Activated naive CD8-positive, alpha-beta T cell treated with anti-CD3 and anti-CD28 coated beads, Interleukin-2, amount 50 U/mL, for 24 hours (primary cell): ENCODE results near the gene CLCNKA.
A peak's percentile ranks its signal among the peaks of the same experiment; 100 is the strongest.
"Not testable (repeated sequence)": the region's sequence is repeated elsewhere in the genome, so short reads cannot be mapped to it uniquely, and the experiment has no call there.

Source experiments
- ATAC-seq: fragments of 150-1000 bp; cut with Tn5 transposase; one replicate; pipeline ENCODE4 v1.10.0; 2021
- DNase-seq: peaks from one replicate; pipeline ENCODE4 v3.0.0; 2021
- H3K27ac Mint-ChIP-seq: one replicate; pipeline ENCODE4 v1.8.0; 2021; ENCODE audit warnings: mild to moderate bottlenecking, mixed read lengths
- H3K27me3 Mint-ChIP-seq: one replicate; pipeline ENCODE4 v1.8.0; 2021; ENCODE audit warnings: mixed read lengths
- H3K36me3 Mint-ChIP-seq: one replicate; pipeline ENCODE4 v1.8.0; 2021; ENCODE audit warnings: low read depth, mixed read lengths
- H3K4me1 Mint-ChIP-seq: one replicate; pipeline ENCODE4 v1.8.0; 2021; ENCODE audit warnings: mixed read lengths
- H3K4me3 Mint-ChIP-seq: one replicate; pipeline ENCODE4 v1.8.0; 2021; ENCODE audit warnings: mild to moderate bottlenecking, moderate library complexity, mixed read lengths
- H3K9me3 Mint-ChIP-seq: one replicate; pipeline ENCODE4 v1.8.0; 2021; ENCODE audit warnings: mixed read lengths

Gene CLCNKA

DNA sequence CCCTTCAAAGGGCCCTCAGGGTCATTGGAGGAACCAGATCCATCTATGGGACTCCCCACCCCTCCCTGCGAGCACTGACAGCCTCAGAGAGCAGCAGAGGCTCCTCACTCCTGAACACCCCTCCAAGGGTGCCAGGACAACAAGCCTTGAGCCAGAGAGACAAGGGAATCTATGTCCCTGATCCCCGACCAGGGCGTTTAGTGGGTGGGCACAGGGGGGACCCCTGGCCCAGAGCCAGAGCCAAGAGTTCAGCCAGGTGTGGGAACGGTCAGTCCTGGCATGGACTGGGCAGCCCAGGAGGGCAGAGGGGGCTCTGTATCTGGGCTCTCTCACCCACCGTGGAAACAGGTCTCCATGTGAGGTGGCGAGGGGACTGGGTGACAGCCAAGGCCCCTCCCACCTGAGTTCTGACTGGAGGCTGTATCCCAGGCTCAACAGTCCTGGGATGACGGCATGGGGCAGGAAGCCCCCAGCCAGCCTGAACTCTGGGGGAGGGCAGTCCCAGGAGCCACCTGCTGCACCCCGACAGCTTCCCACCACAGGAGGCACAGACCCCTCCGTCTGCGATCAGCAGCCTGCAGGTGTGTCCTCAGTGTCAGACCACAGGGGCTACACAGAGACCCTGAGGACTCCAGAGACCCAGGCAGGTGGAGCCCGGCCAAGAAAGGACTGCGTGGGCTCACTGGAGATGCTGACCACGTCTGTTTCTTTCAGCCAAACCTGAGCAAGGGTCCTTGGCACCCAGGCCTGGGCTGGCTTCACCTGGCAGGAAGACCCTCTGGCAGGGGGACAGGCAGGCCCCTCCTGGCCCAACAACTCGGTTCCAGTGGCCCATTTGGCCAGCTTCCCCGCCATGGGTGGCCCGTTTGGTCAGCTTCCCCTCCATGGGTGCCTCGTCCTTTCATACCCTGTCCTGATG, 29.0 kb upstream of the CLCNKA start:
- H3K27ac Mint-ChIP-seq, result no peak overlapping the region
- H3K27me3 Mint-ChIP-seq, result no peaks in the 10 kb centered on the region
- ATAC-seq, result no peak
- no peak for DNase-seq
- no peaks in the 10 kb centered on the region for H3K36me3 Mint-ChIP-seq
- H3K4me3 Mint-ChIP-seq, result no peak overlapping the region
- no peaks in the 10 kb centered on the region for H3K4me1 Mint-ChIP-seq
- H3K9me3 Mint-ChIP-seq, result no peaks in the 10 kb centered on the region

DNA sequence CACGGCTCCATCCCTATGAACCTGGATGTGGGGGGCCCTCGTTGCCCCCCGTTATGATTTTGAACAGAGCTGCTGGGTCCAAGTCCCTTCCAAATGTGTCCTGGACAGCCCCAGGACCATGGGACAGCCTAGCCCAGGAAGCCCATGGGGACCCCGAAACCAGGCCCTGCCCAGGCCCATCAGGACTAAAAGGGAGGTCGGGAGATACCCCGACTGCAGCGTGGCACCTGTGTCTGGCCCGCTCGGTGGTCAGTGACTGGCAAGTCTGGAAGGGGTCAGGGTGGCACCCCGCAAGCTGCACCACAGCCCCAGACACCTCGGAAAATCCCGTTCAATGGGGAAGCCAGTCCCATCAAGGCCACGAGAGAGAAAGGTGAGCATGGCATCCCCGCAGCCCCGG, 28.2 kb upstream of the CLCNKA start:
- H3K36me3 Mint-ChIP-seq, result no peaks in the 10 kb centered on the region
- peaks cover under 1% of the 10 kb centered on the region for H3K27me3 Mint-ChIP-seq
- no peak overlapping the region for H3K27ac Mint-ChIP-seq
- H3K4me3 Mint-ChIP-seq, result no peak overlapping the region
- ATAC-seq (no peak), DNase-seq (no peak)
- no peaks in the 10 kb centered on the region for H3K9me3 Mint-ChIP-seq
- no peaks in the 10 kb centered on the region for H3K4me1 Mint-ChIP-seq

DNA sequence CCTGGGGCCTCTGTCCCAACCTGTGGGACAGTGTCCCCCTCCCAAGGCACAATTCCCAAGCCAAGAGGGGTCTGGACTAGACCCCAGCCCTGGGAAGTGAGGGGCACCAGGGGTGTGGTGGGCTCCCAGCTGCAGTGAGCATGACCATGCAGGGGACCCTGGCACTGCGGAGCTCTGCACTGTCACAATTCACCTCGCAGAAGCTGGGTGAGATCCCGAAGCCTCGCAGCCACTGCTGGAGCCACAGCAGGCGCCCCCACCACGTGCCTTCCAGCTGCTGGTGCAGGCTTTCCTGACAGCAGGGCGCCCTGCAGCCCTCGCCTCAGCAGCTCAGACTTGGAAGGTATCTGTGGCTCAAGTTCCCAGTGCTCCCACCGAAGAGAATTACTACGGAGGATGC, 27.8 kb upstream of the CLCNKA start:
- Mint-ChIP-seq H3K4me3 (no peak overlapping the region), H3K27me3 (peaks cover 3% of the 10 kb centered on the region), H3K27ac (no peak overlapping the region), H3K4me1 (no peaks in the 10 kb centered on the region), H3K9me3 (no peaks in the 10 kb centered on the region), H3K36me3 (no peaks in the 10 kb centered on the region)
- DNase-seq (no peak), ATAC-seq (no peak)

DNA sequence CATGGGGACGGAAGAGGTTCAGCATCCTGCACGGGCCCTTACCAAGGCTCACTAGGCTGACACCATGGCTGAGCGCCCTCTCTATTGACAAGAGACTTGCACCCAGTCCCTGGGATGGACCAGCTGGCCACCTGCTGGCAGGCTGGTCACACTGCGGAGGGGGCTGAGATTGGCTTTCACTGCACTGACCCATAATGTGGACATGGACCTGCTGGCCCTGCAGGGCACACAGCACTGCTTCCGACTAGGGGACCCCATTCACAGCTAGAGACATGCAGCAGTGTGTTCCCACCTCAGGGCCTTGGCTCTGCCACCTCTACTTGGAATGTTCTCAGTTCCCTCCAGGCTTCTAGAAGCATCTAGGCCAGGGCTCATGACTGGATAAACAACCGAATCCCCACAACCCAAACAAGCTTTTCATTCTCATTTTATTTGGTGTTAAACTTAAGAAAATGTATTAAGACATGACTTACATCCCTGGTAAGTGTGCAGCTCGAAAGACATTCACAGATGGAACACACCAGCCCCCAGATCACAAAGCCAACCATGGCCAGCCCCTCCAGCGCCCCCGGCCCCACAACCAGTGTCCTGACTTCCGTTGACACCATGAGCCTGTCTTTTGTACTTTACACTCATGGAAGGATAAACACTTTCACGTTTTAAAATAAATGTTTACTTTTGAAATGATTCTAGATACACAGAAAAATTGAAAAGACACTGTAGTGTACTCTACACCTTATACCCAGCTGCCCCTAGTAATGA, 27.1 kb upstream of the CLCNKA start:
- peak; percentile 74 for ATAC-seq
- H3K36me3 Mint-ChIP-seq, result no peaks in the 10 kb centered on the region

DNA sequence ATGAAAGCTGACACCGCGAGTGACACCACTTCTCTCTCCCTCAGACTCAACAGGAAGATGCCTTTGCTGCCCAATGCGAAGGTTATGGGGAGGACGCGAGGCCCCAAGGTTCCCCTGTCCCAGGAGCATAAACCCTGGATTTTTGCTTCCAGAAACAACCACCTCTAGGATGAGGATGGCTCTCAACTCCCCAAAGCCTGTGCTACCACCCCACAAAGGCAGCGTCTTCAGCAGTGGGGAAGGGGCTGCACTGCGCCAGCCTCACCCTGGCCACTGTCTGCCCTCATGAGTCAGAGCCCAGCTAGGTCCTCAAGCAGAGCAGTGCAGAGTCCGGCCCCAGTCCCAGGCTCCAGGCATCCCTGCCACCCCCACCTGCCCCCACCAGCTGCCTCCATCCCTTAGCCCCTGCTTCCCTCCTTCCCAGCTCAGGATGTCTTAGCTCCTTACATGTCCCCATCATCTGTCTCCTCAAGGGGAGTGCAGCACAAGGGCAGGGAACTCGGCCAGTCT, 24.7 kb upstream of the CLCNKA start:
- Mint-ChIP-seq H3K4me3 (no peak overlapping the region), H3K36me3 (no peaks in the 10 kb centered on the region)

More for the DNA sequence above, 27.1 kb upstream of the CLCNKA start:
- Mint-ChIP-seq H3K27me3 (peaks cover 3% of the 10 kb centered on the region), H3K4me3 (no peak overlapping the region), H3K27ac (no peak overlapping the region), H3K9me3 (no peaks in the 10 kb centered on the region), H3K4me1 (no peaks in the 10 kb centered on the region)
- peak; percentile 64 for DNase-seq

DNA sequence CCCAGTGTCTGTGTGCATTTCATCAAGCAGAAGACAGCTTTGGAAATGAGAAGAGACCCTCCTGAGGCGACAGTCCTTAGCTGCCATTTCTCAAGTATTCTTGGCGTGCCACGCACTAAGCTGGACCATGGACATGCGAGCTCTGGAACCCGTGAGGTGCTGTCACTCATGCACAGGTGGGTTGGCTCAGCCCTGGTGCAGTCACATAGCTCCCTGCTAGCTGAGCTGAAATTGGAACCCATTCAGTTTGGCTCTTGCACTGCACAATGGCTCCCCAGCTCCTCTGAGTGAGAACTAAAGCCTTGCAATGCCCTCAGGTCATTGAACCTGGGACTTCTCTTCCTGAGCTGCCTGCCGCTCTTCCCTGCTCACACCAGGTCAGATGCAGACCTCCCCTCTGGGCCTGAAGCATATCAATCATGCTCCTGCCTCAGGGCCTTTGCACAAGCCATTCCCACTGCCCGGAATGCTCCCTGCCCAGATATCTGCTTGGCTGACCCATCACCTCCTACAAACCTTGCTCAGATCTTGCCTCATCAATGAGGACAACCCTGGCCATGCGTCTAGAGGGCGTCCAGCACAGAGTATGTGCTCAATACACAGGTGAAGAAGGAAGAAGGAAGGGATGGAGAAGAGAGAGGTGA, 24.1 kb upstream of the CLCNKA start:
- H3K36me3 Mint-ChIP-seq, result no peaks in the 10 kb centered on the region
- DNase-seq, result no peak
- no peak for ATAC-seq
- no peak overlapping the region for H3K4me3 Mint-ChIP-seq
- H3K9me3 Mint-ChIP-seq, result no peaks in the 10 kb centered on the region
- H3K27ac Mint-ChIP-seq, result no peak overlapping the region
- H3K4me1 Mint-ChIP-seq, result no peaks in the 10 kb centered on the region
- H3K27me3 Mint-ChIP-seq, result peaks cover 3% of the 10 kb centered on the region

More for the DNA sequence above, 24.7 kb upstream of the CLCNKA start:
- H3K27ac Mint-ChIP-seq, result no peak overlapping the region
- DNase-seq, result no peak
- H3K27me3 Mint-ChIP-seq, result peaks cover 3% of the 10 kb centered on the region
- H3K9me3 Mint-ChIP-seq, result no peaks in the 10 kb centered on the region
- no peak for ATAC-seq
- no peaks in the 10 kb centered on the region for H3K4me1 Mint-ChIP-seq

DNA sequence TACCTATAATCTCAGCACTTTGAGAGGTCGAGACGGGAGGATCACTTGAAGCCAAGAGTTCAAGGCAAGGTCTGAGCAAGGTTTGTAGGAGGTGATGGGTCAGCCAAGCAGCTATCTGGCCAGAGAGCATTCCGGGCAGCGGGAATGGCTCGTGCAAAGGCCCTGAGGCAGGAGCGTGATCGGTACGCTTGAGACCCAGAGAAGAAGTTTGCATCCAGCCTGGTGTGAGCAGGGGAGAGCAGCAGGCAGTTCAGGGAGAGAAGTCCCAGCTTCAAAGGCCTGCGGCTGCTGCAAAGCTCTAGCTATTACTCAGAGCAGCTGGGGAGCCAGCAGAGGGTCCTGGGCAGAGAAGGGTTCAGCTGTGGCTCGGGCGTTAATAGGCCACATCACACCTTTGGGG, 22.9 kb upstream of the CLCNKA start:
- Mint-ChIP-seq H3K27ac (no peak overlapping the region), H3K27me3 (peaks cover 3% of the 10 kb centered on the region), H3K36me3 (no peaks in the 10 kb centered on the region), H3K4me1 (no peaks in the 10 kb centered on the region), H3K4me3 (no peak overlapping the region), H3K9me3 (no peaks in the 10 kb centered on the region)
- no peak for DNase-seq
- no peak for ATAC-seq

DNA sequence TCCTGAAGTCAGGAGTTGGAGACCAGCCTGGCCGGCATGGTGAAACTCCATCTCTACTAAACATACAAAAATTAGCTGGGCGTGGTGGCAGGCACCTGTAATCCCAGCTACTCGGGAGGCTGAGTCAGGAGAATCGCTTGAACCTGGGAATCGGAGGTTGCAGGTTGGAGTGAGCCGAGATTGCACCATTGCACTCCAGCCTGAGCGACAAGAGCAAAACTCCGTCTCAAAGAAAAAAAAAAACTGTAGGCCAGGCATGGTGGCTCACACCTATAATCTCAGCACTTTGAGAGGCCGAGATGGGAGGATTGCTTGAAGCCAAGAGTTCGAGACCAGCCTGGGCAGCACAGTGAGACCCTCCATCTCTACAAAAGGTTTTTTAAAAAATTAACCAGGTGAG, 20.6 kb upstream of the CLCNKA start:
- H3K27me3 Mint-ChIP-seq, result not testable (repeated sequence)

DNA sequence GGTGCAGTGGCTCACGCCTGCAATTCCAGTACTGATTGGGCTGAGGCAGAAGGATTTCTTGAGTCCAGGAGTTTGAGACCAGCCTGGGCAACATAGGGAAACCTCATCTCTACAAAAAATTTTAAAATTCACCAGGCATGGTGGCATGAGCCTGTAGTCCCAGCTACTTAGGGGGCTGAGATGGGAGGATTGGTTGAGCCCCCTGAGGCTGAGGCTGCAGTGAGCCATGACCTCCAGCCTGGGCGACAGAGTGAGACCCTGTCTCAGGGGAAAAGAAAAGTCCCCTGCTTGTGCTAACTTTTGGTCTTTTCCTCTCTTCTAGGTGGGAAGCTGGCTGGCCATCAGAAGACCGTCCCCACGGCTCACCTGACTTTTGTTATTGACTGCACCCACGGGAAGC, 16.2 kb upstream of the CLCNKA start:
- DNase-seq, result no peak
- no peak for ATAC-seq
- no peaks in the 10 kb centered on the region for H3K9me3 Mint-ChIP-seq
- no peak overlapping the region for H3K4me3 Mint-ChIP-seq
- peaks cover 13% of the 10 kb centered on the region for H3K4me1 Mint-ChIP-seq
- no peaks in the 10 kb centered on the region for H3K36me3 Mint-ChIP-seq
- no peaks in the 10 kb centered on the region for H3K27me3 Mint-ChIP-seq
- H3K27ac Mint-ChIP-seq, result no peak overlapping the region

More for the DNA sequence above, 20.6 kb upstream of the CLCNKA start:
- not testable (repeated sequence) for H3K9me3 Mint-ChIP-seq, H3K4me1 Mint-ChIP-seq, DNase-seq, H3K27ac Mint-ChIP-seq, H3K36me3 Mint-ChIP-seq, ATAC-seq, H3K4me3 Mint-ChIP-seq

DNA sequence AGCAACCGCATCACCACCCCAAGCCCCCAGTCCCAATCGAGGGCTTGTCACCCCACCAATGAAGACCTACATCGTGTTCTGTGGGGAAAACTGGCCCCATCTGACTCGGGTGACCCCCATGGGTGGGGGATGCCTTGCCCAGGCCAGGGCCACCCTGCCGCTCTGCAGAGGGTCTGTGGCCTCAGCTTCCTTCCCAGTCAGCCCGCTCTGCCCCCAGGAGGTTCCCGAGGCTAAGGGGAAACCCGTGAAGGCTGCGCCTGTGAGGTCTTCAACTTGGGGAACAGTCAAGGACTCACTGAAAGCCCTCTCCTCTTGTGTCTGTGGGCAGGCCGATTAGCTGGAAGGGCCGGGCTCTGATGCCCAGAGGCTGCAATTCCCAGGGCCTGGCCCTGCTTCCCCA, 15.8 kb upstream of the CLCNKA start:
- H3K27me3 Mint-ChIP-seq, result no peaks in the 10 kb centered on the region
- peak overlapping the region; percentile 52 for H3K27ac Mint-ChIP-seq
- no peaks in the 10 kb centered on the region for H3K36me3 Mint-ChIP-seq
- DNase-seq (no peak), ATAC-seq (no peak)
- H3K4me1 Mint-ChIP-seq, result peaks cover 13% of the 10 kb centered on the region
- no peak overlapping the region for H3K4me3 Mint-ChIP-seq
- no peaks in the 10 kb centered on the region for H3K9me3 Mint-ChIP-seq

DNA sequence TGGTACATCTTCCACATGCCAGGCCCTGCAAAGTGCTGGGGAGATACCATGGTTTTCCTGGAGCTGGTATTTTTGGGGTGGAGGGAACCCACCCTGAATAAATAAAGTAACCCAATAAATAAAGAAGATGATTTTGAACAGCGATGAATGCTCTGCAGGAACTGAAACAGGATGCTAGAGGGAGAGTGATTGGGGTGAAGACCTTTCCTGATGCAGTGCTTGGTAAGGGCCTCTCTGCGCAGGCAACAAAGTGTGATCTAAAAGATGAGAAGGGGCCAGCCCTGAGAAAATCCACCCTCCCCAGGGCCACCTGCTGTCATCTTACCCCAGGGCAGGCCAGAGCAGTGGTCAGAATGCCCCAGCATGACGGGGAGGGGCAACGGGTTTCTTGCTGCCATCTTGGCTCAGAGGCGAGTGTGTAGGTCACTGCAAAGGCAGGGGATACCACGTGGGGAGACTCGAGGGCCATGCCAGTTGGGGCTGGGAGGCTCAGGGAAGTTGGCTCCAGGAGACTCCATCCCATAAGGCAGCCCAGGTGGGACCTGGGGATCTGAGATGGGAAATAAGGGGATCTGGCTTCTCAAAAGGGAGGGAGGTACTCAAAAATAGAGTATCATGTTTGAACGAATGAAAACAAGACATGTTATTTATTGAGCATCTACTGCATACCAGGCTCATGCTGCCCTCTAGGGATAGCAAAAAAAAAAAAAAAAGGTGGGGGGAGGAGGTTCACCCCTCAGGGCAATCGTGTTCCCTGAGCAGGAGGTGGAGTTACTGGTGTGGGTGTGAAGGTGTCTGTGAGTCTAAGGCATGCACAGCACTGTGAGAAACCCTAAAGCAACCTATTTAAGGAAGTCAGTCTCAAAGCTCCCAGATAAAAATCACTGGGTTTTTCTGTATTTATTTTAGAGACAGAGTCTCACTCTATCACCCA, 15.0 kb upstream of the CLCNKA start:
- ATAC-seq (peak; percentile 86), DNase-seq (no peak)
- Mint-ChIP-seq H3K4me3 (no peak overlapping the region), H3K4me1 (peaks cover 13% of the 10 kb centered on the region), H3K36me3 (no peaks in the 10 kb centered on the region), H3K27ac (peak overlapping the region; percentile 52), H3K9me3 (no peaks in the 10 kb centered on the region), H3K27me3 (peaks cover 3% of the 10 kb centered on the region)

DNA sequence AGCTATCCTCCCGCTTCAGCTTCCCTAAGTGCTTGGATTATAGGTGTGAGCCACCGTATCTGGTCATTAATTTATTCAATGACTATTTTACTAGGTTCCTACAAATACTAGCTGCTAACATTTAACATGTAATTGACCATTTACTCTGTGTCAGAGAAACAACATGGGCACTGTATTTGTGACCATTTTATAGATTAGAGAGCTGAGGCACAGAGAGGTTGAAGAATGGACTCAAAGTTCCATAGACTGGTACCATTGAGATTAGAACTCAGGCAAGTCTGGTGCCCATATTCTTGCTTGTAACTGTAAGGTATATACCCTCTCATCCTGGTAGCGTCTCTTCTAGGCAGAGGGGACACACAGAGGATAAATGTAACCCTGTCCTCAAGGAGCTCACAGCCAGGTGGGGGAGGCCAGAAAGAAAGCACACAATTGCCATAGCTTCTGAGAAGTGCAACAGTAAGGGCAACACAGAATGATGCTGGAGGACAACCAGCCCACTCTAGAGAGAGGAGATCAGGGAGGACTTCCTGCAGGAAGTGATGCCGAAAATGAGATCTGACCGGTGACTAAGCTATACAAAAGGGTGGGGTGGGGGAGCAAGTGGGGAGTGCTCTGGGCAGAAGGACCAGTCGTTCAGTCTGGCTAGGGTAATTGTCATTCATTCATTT, 14.0 kb upstream of the CLCNKA start:
- no peak overlapping the region for H3K27ac Mint-ChIP-seq

DNA sequence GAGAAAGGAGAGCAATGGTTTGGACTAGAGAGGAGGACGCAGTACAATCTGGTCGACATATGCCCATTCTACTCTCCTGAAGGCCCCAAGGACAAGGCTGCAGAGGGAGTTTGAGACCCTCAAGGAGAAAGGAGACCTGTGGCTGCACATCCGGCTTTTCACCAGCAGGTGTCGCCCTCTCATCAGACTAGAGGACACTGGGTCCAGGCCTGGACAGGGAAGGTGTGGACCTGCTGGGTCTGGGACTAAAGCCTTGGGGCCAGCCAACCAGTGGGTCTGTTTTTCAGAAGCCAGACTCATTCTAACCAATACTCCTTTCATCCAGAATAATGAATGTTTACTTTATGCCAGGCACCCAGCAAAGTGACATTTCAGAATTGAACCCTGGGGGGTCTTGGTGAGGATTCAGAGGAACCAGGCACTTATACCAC, 12.8 kb upstream of the CLCNKA start:
- Mint-ChIP-seq H3K9me3 (no peaks in the 10 kb centered on the region), H3K4me1 (peaks cover 28% of the 10 kb centered on the region), H3K4me3 (no peak overlapping the region), H3K36me3 (no peaks in the 10 kb centered on the region), H3K27ac (no peak overlapping the region), H3K27me3 (peaks cover 3% of the 10 kb centered on the region)
- peak; percentile 82 for DNase-seq
- ATAC-seq, result peak; percentile 21

More for the DNA sequence above, 14.0 kb upstream of the CLCNKA start:
- no peak for ATAC-seq
- Mint-ChIP-seq H3K4me3 (no peak overlapping the region), H3K4me1 (peaks cover 21% of the 10 kb centered on the region), H3K27me3 (peaks cover 3% of the 10 kb centered on the region), H3K36me3 (no peaks in the 10 kb centered on the region), H3K9me3 (no peaks in the 10 kb centered on the region)
- DNase-seq, result no peak
